Ishikawa (cell line): ENCODE data around the gene SLC1A4.
A peak's percentile ranks its signal among the peaks of the same experiment; 100 is the strongest.

Experiments used
- CEBPB ChIP-seq: IDR thresholded peaks from 2 replicates; pipeline ENCODE4 v1.6.1; 2012
- CREB1 ChIP-seq: IDR thresholded peaks from 2 replicates; pipeline ENCODE4 v1.6.1; 2012; ENCODE audit warnings: low read depth
- EGR1 ChIP-seq: IDR thresholded peaks from 2 replicates; pipeline ENCODE4 v1.6.1; 2012
- EP300 ChIP-seq: IDR thresholded peaks from 2 replicates; pipeline ENCODE4 v1.6.1; 2012; ENCODE audit warnings: borderline replicate concordance
- FOXM1 ChIP-seq: IDR thresholded peaks from 2 replicates; pipeline ENCODE4 v1.6.1; 2012; ENCODE audit warnings: low read depth, borderline replicate concordance
- NFIC ChIP-seq: IDR thresholded peaks from 2 replicates; pipeline ENCODE4 v1.6.1; 2012
- RAD21 ChIP-seq: IDR thresholded peaks from 2 replicates; pipeline ENCODE4 v1.6.1; 2012; ENCODE audit warnings: low read depth
- TAF1 ChIP-seq: IDR thresholded peaks from 2 replicates; pipeline ENCODE4 v1.6.1; 2012; ENCODE audit warnings: low read depth, mild to moderate bottlenecking
- TCF12 ChIP-seq: IDR thresholded peaks from 2 replicates; pipeline ENCODE4 v1.6.1; 2012; ENCODE audit warnings: low read depth
- TEAD4 ChIP-seq: IDR thresholded peaks from 2 replicates; pipeline ENCODE4 v1.6.1; 2012
- YY1 ChIP-seq: IDR thresholded peaks from 2 replicates; pipeline ENCODE4 v1.6.1; 2012; ENCODE audit warnings: low read depth
- ZBTB7A ChIP-seq: IDR thresholded peaks from 2 replicates; pipeline ENCODE4 v1.6.1; 2012; ENCODE audit warnings: low read depth
- TF ChIP-seq, protein P1 (sequence below): IDR thresholded peaks from 2 replicates; pipeline ENCODE4 v1.6.1; 2012
- TF ChIP-seq, protein P2 (sequence below): IDR thresholded peaks from 2 replicates; pipeline ENCODE4 v1.6.1; 2012; ENCODE audit warnings: low read depth, mild to moderate bottlenecking
- TF ChIP-seq, protein P3 (sequence below): IDR thresholded peaks from 2 replicates; pipeline ENCODE4 v1.6.1; 2012

The SLC1A4 gene

DNA sequence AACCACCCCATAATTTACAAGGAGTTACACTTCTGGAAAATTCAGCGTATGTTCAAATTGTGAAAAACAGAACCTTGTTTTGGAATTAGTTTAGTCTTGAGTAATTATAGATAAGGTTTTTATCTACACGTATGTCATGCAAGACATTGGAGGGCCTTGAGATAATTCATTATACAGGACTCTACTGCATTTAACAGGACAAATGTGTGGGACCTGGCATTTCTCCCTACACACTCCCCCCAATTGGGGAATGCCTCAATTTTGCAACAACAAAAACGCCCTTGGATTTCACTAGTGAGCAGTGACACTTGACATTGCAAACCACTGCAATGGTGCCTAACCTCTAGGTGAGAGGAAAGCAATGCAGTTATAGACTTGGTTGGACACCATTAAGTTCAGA lies 11.4 kb downstream of the SLC1A4 start:
- TF ChIP-seq, protein P1, sequence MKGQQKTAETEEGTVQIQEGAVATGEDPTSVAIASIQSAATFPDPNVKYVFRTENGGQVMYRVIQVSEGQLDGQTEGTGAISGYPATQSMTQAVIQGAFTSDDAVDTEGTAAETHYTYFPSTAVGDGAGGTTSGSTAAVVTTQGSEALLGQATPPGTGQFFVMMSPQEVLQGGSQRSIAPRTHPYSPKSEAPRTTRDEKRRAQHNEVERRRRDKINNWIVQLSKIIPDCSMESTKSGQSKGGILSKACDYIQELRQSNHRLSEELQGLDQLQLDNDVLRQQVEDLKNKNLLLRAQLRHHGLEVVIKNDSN = no peak
- TF ChIP-seq ZBTB7A = no peak
- TF ChIP-seq CEBPB = no peak
- TF ChIP-seq EP300 = no peak
- no peak for TF ChIP-seq FOXM1
- TF ChIP-seq TCF12 = no peak
- TF ChIP-seq, protein P2, sequence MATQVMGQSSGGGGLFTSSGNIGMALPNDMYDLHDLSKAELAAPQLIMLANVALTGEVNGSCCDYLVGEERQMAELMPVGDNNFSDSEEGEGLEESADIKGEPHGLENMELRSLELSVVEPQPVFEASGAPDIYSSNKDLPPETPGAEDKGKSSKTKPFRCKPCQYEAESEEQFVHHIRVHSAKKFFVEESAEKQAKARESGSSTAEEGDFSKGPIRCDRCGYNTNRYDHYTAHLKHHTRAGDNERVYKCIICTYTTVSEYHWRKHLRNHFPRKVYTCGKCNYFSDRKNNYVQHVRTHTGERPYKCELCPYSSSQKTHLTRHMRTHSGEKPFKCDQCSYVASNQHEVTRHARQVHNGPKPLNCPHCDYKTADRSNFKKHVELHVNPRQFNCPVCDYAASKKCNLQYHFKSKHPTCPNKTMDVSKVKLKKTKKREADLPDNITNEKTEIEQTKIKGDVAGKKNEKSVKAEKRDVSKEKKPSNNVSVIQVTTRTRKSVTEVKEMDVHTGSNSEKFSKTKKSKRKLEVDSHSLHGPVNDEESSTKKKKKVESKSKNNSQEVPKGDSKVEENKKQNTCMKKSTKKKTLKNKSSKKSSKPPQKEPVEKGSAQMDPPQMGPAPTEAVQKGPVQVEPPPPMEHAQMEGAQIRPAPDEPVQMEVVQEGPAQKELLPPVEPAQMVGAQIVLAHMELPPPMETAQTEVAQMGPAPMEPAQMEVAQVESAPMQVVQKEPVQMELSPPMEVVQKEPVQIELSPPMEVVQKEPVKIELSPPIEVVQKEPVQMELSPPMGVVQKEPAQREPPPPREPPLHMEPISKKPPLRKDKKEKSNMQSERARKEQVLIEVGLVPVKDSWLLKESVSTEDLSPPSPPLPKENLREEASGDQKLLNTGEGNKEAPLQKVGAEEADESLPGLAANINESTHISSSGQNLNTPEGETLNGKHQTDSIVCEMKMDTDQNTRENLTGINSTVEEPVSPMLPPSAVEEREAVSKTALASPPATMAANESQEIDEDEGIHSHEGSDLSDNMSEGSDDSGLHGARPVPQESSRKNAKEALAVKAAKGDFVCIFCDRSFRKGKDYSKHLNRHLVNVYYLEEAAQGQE = no peak
- TF ChIP-seq, protein P3, sequence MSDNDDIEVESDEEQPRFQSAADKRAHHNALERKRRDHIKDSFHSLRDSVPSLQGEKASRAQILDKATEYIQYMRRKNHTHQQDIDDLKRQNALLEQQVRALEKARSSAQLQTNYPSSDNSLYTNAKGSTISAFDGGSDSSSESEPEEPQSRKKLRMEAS = no peak
- TF ChIP-seq NFIC = no peak
- TF ChIP-seq RAD21 = no peak
- no peak for TF ChIP-seq EGR1
- no peak for TF ChIP-seq CREB1

DNA sequence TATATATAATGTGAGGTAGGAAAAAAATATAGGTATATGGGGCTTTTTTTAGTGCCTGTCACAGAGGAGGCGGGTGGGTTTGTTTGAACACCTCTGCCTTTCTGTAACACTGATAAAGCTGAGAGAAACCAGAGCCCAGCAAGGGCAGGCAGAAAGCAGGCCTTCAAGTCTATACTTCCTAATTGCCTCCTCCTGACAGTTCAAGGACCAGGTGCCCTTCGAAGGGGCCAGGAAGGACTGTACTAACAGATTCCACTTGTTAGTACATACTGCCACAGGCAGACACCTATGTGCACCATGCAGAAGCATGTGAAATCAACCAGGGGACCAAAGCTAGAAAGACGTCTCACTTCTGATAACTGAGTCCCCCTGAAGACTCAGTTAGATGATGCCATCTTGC lies 13.8 kb downstream of the SLC1A4 start:
- TF ChIP-seq FOXM1 = no peak
- no peak for TF ChIP-seq EP300
- TF ChIP-seq TAF1 = no peak
- TF ChIP-seq, protein P1 = no peak
- TF ChIP-seq, protein P3 = no peak
- no peak for TF ChIP-seq TEAD4
- TF ChIP-seq TCF12 = no peak

DNA sequence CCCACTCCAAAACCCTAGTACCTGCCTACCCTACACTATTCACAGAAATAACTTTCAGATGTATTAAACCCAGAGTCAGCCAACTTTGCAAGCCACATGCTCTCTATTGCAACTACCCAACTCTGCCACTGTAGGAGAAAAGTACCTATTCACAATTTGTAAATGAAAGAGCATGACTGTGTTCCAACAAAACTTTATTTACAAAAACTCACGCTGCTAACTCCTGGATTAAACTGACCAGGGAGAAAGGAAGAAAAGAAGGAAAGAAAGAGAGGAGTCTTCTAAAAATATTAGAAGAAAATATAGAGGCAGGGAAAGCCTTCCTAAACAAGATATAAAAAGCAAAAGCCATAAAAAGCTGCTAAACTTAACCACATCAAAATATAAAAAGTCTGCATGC lies 24.6 kb downstream of the SLC1A4 start:
- TF ChIP-seq RAD21 (no peak), CEBPB (no peak), FOXM1 (no peak)
- TF ChIP-seq, protein P3 = no peak
- TF ChIP-seq, protein P1 = no peak

DNA sequence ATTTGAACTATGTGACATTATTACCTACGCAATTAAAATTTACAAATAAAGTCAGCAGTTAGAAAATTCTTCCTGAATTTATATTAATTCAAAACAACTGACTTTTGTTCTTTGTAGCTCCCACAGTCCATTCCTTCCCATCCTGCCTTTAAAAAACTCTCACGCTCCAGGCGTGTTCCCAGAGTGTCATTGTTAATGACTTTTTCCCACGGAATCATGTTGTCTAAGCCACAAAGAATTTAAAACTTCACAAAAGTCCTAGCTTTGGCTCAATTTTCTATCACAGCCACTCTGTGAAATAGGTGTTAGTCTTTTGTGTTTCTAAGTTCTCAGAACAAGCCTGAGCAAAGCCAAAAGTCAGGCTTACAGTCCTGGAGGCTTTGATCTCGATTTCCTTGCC lies 26.5 kb downstream of the SLC1A4 start:
- TF ChIP-seq TAF1 = no peak
- no peak for TF ChIP-seq FOXM1
- TF ChIP-seq EP300 = no peak
- no peak for TF ChIP-seq YY1
- no peak for TF ChIP-seq EGR1
- no peak for TF ChIP-seq CREB1

DNA sequence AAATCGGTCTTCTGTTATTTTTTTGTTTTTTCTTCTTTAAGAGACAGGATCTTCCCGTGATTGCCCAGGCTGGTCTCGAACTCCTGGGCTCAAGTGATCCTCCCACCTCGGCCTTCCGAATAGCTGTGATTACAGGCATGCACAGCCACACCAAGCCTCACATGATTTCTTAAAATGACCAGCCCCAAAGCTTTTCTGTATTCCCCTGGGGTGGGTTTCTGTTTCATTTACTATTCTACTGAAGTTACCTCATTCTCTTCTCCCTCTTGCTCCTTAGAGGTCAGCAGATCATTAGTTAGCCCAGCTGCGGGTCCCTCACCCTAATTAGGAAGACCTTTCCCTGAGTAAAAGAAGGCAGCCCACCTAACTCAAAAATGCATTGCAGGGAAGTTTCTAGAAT lies 27.6 kb downstream of the SLC1A4 start:
- TF ChIP-seq, protein P1 = no peak
- TF ChIP-seq TAF1 = no peak
- TF ChIP-seq YY1 = no peak
- no peak for TF ChIP-seq RAD21
- TF ChIP-seq NFIC = no peak
- TF ChIP-seq FOXM1 = no peak

DNA sequence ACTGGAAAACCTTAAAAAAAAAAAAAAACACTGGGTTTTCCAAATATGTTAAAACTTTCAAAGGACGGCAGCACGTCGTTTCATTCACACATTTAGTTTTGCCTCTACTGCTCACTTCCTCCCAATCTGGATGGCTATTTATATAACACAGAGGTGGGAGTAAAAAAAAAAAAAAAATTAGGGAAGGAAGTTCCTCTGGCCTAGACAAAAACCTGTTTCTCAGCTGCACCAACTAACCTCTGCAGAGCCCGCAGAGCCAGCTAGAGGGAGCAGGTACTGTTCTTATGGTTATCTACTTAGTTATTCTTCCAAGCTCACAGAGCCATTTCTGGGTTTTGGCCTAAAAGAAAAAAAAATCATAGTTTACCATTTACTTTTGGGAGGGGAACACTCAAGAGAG lies 28.1 kb downstream of the SLC1A4 start:
- TF ChIP-seq TAF1 = no peak

DNA sequence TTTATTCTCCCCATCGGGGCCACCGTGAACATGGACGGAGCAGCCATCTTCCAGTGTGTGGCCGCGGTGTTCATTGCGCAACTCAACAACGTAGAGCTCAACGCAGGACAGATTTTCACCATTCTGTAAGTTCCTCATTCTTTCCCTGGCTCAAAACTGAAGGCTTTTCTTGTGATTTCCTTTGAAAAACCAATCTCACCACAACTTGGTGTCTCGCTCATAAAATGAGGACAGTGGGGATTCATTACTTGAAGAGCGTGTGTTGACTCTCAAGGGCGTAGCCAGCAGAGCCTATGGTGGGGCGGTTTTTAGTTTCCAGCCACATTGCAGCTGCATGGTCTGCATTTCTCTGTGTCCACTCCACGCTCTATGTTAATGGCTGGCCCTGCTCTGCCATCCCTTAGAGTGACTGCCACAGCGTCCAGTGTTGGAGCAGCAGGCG lies 29.0 kb downstream of the SLC1A4 start:
- TF ChIP-seq, protein P2 = no peak
- TF ChIP-seq CEBPB = peak; percentile 58
- no peak for TF ChIP-seq RAD21
